Activated naive CD8-positive, alpha-beta T cell treated with anti-CD3 and anti-CD28 coated beads for 36 hours (primary cell): ENCODE results near the gene CUX1. TPM values are rescaled to one million over a fixed set of nuclear protein-coding genes. Genes with fewer than 3 reads are reported as not detected.

ENCODE experiments used
- DNase-seq: peaks from one replicate; pipeline ENCODE4 v3.0.0; 2021
- H3K27ac Mint-ChIP-seq: one replicate; pipeline ENCODE4 v1.8.0; 2022; ENCODE audit warnings: mild to moderate bottlenecking, moderate library complexity, mixed read lengths
- H3K27me3 Mint-ChIP-seq: one replicate; pipeline ENCODE4 v1.8.0; 2022; ENCODE audit warnings: mild to moderate bottlenecking, mixed read lengths
- H3K36me3 Mint-ChIP-seq: one replicate; pipeline ENCODE4 v1.8.0; 2021; ENCODE audit warnings: mild to moderate bottlenecking, mixed read lengths
- H3K4me1 Mint-ChIP-seq: one replicate; pipeline ENCODE4 v1.8.0; 2021; ENCODE audit warnings: mixed read lengths
- H3K4me3 Mint-ChIP-seq: one replicate; pipeline ENCODE4 v1.8.0; 2022; ENCODE audit warnings: mild to moderate bottlenecking, moderate library complexity, mixed read lengths
- H3K9me3 Mint-ChIP-seq: one replicate; pipeline ENCODE4 v1.8.0; 2022; ENCODE audit warnings: mixed read lengths
- total RNA-seq, 2 experiments: library from RNA; stranded (reverse); gene quantifications; one replicate each; pipeline ENCODE4 v1.2.3, GENCODE V29; 2021

CUX1 gene
- total RNA-seq, 2 experiments from 2014 or later = 14.2 to 14.5 TPM

DNA sequence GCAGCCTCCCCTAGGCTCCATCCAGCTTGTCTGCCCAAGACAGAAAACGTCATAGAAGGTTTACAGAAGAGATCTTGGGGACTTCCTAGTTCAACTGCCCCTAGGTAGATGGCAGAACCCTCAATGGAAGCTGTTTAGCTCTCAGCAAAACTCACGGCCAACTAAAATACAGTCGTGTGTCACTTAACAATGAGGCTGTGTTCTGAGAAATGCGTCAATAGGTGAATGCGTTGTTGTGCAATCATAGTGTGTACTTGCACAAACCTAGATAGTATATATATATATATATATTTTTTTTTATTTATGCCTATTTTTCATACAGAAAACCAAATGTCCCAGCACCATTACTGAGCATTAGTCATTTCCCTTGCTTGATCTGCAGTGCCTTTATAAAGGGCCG lies 368.9 kb downstream of the CUX1 start:
- DNase-seq = no peak
- Mint-ChIP-seq H3K36me3 (peaks cover 2% of the 10 kb centered on the region), H3K27ac (no peak overlapping the region), H3K27me3 (no peaks in the 10 kb centered on the region), H3K9me3 (no peaks in the 10 kb centered on the region), H3K4me1 (no peaks in the 10 kb centered on the region), H3K4me3 (no peak overlapping the region)

DNA sequence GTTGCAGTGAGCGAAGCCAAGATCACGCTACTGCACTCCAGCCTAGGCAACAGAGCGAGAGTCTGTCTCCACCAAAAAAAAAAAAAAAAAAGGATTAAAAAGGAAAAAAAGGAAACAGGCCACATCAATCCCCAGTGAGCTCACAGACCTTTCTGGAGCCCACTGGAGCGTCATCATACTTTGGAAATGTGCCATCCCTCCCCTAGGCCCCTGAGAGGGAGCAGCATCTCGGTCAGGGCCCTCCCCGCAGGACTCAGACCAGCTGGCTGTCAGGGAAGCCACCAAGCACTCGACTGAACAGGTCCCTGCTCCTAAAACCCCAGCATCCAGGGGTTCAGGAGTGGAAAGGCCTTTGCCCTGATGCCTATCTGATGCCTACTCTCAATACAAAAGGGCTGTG lies 371.3 kb downstream of the CUX1 start:
- no peaks in the 10 kb centered on the region for H3K27me3 Mint-ChIP-seq
- H3K4me1 Mint-ChIP-seq = no peaks in the 10 kb centered on the region
- DNase-seq = no peak
- H3K4me3 Mint-ChIP-seq = no peak overlapping the region
- no peaks in the 10 kb centered on the region for H3K36me3 Mint-ChIP-seq
- H3K9me3 Mint-ChIP-seq = no peaks in the 10 kb centered on the region
- H3K27ac Mint-ChIP-seq = no peak overlapping the region

DNA sequence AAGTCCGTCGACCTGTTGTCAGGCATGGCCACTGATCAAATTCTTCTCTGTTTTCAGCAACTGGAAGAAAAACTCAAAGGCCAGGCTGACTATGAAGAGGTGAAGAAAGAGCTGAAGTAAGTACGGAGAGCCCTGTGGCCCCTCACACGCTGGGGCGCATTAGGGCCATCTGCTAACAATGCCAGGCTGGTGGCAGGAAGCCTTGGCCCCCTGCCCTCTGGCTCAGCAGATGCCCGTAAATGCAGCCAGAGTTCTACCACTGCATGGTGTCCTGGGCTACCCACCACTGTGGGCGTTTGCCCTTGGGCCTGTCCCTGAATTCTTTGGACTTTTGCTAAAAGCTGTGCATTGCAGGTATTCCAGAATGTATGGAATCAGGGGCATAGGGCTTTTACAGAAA lies 372.3 kb downstream of the CUX1 start:
- Mint-ChIP-seq H3K9me3 (no peaks in the 10 kb centered on the region), H3K4me1 (no peaks in the 10 kb centered on the region), H3K27ac (no peak overlapping the region), H3K4me3 (no peak overlapping the region), H3K27me3 (no peaks in the 10 kb centered on the region), H3K36me3 (no peaks in the 10 kb centered on the region)
- DNase-seq = no peak

DNA sequence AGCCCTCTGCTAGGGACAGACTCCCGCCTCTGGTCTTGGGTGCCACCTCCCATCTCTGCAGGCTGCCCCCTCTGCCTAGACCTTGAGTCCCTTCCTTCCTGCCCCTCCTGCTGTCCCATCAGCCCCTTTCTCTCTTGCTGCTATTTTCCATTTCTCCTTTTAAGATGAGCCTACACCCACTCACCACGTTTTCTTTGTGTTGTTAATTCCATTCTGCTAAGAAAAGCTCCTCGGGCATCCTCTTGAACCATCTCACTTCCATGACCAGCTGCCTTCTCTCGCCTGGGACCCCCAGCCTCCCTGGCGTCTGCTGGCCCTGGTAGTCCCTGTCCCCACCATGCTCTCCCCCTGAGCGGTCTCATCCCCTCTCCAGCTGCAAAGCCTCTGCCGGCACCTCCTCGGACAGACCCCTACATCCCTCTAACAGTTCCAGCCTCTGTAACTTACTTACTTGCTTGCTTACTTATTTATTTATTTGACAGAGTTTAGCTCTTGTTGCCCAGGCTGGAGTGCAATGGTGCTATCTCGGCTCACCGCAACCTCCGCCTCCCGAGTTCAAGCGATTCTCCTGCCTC lies 373.4 kb downstream of the CUX1 start:
- Mint-ChIP-seq H3K27ac (no peak overlapping the region), H3K36me3 (no peaks in the 10 kb centered on the region), H3K4me3 (no peak overlapping the region), H3K27me3 (no peaks in the 10 kb centered on the region), H3K9me3 (no peaks in the 10 kb centered on the region), H3K4me1 (no peaks in the 10 kb centered on the region)
- no peak for DNase-seq

DNA sequence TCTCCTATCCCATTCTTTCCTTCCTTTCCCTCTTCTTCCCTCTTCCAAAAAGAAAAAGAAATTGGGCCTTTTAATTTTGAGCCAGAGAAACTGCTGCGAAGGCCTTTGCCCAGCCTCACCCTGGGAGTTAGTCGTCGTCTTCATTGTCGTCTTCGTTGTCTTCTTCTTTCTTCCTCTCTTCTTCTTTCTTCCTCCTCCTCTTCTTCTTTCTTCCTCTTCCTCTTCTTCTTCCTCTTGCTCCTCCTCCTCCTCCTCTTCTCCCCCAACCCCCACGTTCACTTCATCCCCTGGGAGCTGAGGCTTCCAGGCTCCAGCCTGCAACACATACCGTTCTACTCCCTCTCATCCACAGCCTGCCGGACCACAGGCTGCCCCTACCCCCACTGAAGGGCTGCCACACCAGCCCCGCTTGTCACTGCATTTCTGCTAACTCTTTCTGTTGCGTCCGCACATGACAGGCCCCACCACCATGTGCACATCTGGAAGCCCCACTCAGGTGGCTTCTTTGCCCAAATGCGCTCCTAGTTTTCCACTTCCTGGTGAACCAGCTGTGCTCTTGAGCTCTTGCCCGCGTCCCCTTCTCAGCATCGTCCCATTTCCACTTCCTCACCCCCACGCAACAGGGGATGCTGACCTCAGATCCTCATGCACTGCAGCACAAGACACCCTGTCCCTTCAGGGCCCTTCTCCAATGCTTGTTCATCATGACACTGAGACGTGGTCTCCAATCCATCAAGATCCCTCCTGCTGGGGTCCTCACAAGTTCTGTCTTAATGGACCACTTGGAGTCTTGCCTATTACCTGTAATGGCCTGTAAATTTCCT lies 374.3 kb downstream of the CUX1 start:
- DNase-seq = no peak
- H3K4me3 Mint-ChIP-seq = no peak overlapping the region
- H3K4me1 Mint-ChIP-seq = no peaks in the 10 kb centered on the region
- no peaks in the 10 kb centered on the region for H3K9me3 Mint-ChIP-seq
- H3K27ac Mint-ChIP-seq = no peak overlapping the region
- H3K36me3 Mint-ChIP-seq = no peaks in the 10 kb centered on the region
- no peaks in the 10 kb centered on the region for H3K27me3 Mint-ChIP-seq

DNA sequence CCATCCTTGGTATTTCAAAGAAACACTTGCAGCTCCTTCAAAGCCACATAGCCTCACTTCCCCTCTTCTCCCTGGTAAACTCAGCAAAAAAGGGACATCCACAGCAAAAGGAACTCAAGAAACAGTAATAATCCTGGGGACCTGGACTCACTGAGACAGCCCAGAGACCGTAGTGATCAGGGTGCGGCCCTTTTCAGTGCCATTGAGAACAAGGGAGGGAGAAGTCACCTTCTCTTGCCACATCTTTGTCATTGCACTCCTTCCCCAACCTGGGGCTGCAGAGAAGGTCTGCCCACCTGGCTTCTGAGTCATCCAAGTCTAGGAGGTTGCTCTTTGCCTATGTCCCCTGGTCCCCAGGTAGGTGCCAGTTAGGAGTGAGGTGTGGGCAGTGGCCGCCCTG lies 375.4 kb downstream of the CUX1 start:
- no peak for DNase-seq
- no peaks in the 10 kb centered on the region for H3K27me3 Mint-ChIP-seq
- no peaks in the 10 kb centered on the region for H3K36me3 Mint-ChIP-seq
- no peaks in the 10 kb centered on the region for H3K4me1 Mint-ChIP-seq
- H3K4me3 Mint-ChIP-seq = no peak overlapping the region
- H3K27ac Mint-ChIP-seq = no peak overlapping the region
- no peaks in the 10 kb centered on the region for H3K9me3 Mint-ChIP-seq

DNA sequence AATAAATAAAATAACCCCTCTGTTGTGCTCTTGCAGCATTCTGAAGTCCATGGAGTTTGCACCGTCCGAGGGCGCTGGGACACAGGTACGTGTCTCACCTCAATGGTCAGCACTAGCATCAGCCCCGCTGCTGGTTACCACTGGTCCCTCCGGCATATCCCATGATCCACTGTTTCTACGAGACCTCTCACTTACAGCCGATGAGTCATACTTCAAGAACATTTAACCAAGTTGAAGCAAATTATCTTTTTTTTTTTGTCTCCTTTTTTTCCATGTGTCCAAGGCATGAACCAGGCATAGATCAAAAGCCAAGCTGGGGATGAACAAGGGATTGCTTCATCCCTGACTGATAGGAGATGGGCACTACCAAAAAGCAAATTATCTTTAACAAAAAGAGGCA lies 376.4 kb downstream of the CUX1 start:
- H3K4me1 Mint-ChIP-seq = no peaks in the 10 kb centered on the region
- no peak for DNase-seq
- no peaks in the 10 kb centered on the region for H3K9me3 Mint-ChIP-seq
- H3K27ac Mint-ChIP-seq = no peak overlapping the region
- no peaks in the 10 kb centered on the region for H3K36me3 Mint-ChIP-seq
- H3K27me3 Mint-ChIP-seq = no peaks in the 10 kb centered on the region
- H3K4me3 Mint-ChIP-seq = no peak overlapping the region

DNA sequence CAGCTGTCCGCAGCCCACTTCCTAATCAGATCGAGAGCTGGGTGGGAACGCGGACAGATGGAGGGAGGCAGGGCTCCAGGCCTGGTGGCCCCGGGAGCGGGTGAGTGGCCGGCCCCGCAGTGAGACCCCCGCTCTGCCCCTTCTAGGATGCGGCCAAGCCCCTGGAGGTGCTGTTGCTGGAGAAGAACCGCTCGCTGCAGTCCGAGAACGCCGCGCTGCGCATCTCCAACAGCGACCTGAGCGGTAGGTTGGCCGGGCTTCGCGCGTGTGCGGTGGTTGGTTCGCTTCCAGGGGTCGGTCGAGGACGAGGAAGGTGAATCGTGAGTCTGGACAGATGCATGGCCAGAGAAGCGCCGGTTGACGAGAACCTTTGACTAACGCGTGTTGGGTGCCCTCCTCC lies 377.9 kb downstream of the CUX1 start:
- DNase-seq = no peak
- Mint-ChIP-seq H3K27ac (no peak overlapping the region), H3K27me3 (no peaks in the 10 kb centered on the region), H3K36me3 (peaks cover 2% of the 10 kb centered on the region), H3K4me3 (no peak overlapping the region), H3K4me1 (no peaks in the 10 kb centered on the region), H3K9me3 (no peaks in the 10 kb centered on the region)

DNA sequence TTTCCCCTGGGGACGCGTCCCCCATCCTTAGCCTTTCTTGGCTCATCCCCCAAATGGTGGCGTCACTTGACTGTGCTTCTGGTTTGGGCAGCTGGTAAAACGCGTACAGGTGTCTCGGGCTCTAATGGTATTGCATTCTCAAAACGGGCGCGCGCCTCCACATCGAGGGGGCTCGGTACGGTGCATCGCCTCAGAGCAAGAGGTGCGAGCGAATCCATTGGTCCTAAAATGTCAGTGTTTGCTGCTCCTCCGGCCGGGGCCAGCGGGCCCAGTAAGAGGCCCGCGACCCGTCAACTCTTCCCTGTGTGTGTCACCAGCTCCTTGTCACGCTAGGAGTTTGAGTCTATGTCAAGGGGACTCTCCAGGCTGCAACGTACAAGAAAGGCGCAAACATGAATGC lies 378.6 kb downstream of the CUX1 start:
- H3K4me1 Mint-ChIP-seq = no peaks in the 10 kb centered on the region
- no peak overlapping the region for H3K27ac Mint-ChIP-seq
- no peaks in the 10 kb centered on the region for H3K9me3 Mint-ChIP-seq
- DNase-seq = no peak
- H3K4me3 Mint-ChIP-seq = no peak overlapping the region
- H3K27me3 Mint-ChIP-seq = no peaks in the 10 kb centered on the region
- H3K36me3 Mint-ChIP-seq = peaks cover 2% of the 10 kb centered on the region

DNA sequence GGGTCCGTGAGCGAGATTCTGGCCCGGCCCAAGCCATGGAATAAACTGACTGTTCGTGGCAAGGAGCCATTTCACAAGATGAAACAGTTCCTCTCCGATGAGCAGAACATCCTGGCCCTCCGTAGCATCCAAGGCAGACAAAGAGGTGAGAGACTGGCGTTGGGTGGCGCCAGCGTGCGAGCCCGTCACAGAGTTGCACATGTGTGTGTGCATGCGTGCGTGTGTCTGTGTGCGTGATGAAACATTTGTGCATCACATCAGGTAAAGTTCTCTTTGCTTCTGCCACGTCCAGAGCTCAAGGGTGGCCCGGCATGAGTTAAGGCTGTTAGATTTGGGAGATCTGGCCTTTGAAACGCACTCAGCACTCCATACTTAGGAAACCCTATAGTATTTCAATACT lies 379.7 kb downstream of the CUX1 start:
- no peaks in the 10 kb centered on the region for H3K27me3 Mint-ChIP-seq
- H3K9me3 Mint-ChIP-seq = no peaks in the 10 kb centered on the region
- peaks cover 3% of the 10 kb centered on the region for H3K36me3 Mint-ChIP-seq
- H3K4me3 Mint-ChIP-seq = no peak overlapping the region
- no peaks in the 10 kb centered on the region for H3K4me1 Mint-ChIP-seq
- no peak for DNase-seq
- no peak overlapping the region for H3K27ac Mint-ChIP-seq

DNA sequence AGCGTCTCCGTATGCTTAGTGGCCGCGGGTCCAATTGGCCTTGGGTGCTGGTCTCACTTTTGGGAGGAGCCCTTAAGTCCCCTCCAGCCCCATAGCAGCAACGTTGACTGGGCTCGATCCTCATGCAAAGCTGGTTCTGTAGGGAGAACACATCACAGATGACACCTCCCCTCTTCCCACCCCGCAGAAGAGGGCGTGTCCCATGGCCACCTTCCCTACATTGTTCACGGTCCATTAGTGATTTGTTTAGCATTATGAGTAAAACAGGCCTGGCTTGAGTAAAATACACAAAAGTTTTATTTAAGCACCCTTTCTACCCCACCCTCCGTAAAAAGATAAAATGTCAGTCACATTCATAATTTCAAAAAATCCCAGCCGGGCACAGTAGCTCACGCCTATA lies 380.2 kb downstream of the CUX1 start:
- Mint-ChIP-seq H3K4me1 (no peaks in the 10 kb centered on the region), H3K36me3 (peaks cover 3% of the 10 kb centered on the region)

DNA sequence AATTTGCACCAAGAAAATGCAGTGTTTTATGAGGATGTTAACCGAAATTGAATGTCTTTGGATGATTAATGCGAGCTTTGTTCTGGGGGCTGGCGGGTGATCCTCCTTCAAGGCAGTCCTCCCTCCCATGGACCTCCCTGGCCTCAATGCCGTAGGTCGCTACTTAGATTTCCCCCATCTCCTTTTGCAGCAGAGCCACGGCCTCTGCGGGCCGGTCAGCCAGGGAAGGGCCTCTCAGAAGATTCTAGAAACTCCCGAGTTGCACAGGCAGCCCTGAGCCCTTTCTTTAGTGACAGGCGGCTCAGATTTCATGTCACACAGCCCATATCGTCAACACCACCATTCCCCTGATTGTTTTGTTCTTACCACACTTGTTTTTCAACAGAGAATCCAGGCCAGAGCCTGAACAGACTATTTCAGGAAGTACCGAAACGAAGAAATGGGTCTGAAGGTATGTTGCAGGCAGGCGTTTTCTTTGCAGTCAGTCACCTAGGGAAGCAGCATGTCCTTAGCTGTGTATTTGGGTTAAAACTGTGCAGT lies 381.1 kb downstream of the CUX1 start:
- Mint-ChIP-seq H3K27me3 (no peaks in the 10 kb centered on the region), H3K36me3 (peaks cover 3% of the 10 kb centered on the region), H3K9me3 (no peaks in the 10 kb centered on the region), H3K4me1 (no peaks in the 10 kb centered on the region), H3K4me3 (no peak overlapping the region), H3K27ac (no peak overlapping the region)
- DNase-seq = no peak

More for the DNA sequence above, 380.2 kb downstream of the CUX1 start:
- H3K4me3 Mint-ChIP-seq = no peak overlapping the region
- DNase-seq = no peak
- no peaks in the 10 kb centered on the region for H3K27me3 Mint-ChIP-seq
- H3K9me3 Mint-ChIP-seq = no peaks in the 10 kb centered on the region
- no peak overlapping the region for H3K27ac Mint-ChIP-seq

DNA sequence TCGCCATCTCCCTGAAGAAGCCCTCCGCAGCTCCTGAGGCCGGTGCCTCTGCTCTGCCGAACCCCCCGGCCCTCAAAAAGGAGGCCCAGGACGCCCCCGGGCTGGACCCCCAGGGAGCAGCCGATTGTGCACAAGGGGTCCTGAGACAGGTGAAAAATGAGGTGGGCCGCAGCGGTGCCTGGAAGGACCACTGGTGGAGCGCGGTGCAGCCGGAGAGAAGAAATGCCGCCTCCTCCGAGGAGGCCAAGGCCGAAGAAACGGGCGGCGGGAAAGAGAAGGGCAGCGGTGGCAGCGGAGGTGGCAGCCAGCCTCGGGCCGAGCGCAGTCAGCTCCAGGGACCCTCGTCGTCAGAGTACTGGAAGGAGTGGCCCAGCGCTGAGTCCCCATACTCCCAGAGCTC lies 384.1 kb downstream of the CUX1 start:
- Mint-ChIP-seq H3K36me3 (peaks cover 3% of the 10 kb centered on the region), H3K27me3 (no peaks in the 10 kb centered on the region), H3K27ac (no peak overlapping the region), H3K4me3 (no peak overlapping the region), H3K4me1 (no peaks in the 10 kb centered on the region), H3K9me3 (no peaks in the 10 kb centered on the region)
- no peak for DNase-seq

DNA sequence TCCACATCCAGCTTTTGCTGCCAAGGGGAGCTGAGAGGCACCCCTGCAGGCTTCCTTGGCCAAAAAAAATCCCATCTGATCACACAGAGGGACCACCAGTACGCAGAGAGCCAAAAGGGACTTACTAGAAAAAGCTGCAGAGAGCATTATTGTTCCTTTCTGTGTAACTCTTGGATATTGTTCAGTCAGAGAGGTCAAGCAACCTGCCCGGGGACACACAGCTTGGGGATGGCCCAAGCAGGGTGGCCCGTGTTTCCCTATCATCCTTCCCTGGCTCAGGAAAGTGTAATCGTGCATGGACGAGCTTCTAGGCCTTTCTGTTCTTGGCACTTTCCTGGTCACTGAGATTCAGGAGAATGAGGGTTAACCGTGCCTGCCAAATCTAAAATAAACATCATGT lies 385.1 kb downstream of the CUX1 start:
- Mint-ChIP-seq H3K9me3 (no peaks in the 10 kb centered on the region), H3K4me1 (no peaks in the 10 kb centered on the region), H3K36me3 (peaks cover 3% of the 10 kb centered on the region), H3K4me3 (no peak overlapping the region), H3K27ac (no peak overlapping the region), H3K27me3 (no peaks in the 10 kb centered on the region)
- no peak for DNase-seq

DNA sequence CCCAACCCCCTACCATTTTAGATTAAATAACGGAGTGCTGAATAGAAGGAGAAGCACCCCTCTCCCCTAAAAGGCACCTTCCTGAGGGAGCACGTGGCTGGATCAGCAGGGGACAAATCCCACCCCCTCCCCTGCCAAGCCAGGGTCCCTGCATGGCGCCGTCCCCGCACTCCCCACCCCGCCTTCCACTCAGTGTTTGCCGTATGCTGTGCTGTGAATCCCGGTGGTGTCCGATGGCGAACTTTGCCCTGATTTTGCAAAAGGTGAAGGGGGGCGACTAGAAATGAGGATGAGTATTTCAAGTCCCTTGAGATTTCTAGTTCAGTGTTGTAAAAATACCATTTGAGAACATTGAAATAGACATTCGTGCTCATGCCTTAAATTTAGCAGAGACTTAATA lies 385.8 kb downstream of the CUX1 start:
- no peaks in the 10 kb centered on the region for H3K4me1 Mint-ChIP-seq
- H3K27me3 Mint-ChIP-seq = no peaks in the 10 kb centered on the region
- no peaks in the 10 kb centered on the region for H3K9me3 Mint-ChIP-seq
- H3K4me3 Mint-ChIP-seq = no peak overlapping the region
- H3K27ac Mint-ChIP-seq = no peak overlapping the region
- no peak for DNase-seq
- H3K36me3 Mint-ChIP-seq = peaks cover 3% of the 10 kb centered on the region

DNA sequence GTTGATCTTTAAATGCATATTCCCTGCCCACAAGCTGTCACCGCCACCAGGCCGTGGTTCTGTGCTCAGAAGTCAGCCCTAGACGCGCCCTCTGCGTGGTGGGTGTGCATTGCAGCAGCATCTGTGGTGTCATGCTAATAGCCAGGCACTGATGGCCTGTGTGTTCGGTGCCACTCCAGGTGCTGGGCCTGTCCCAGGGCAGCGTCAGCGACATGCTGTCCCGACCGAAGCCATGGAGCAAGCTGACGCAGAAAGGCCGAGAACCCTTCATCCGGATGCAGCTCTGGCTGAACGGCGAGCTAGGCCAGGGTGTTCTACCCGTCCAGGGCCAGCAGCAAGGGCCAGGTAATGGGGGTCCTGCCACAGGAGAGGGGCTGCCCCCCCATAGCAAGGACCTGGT lies 386.8 kb downstream of the CUX1 start:
- H3K9me3 Mint-ChIP-seq = no peaks in the 10 kb centered on the region
- H3K4me1 Mint-ChIP-seq = no peaks in the 10 kb centered on the region
- H3K36me3 Mint-ChIP-seq = peaks cover 3% of the 10 kb centered on the region
- H3K27me3 Mint-ChIP-seq = no peaks in the 10 kb centered on the region
- no peak overlapping the region for H3K27ac Mint-ChIP-seq
- DNase-seq = no peak
- no peak overlapping the region for H3K4me3 Mint-ChIP-seq
